ENCODE results near the gene MDH1. TPM values are rescaled to one million over a fixed set of nuclear protein-coding genes. Genes with fewer than 3 reads are reported as not detected.
A peak's percentile ranks its signal among the peaks of the same experiment; 100 is the strongest.
"Not testable (repeated sequence)": the region's sequence is repeated elsewhere in the genome, so short reads cannot be mapped to it uniquely, and the experiment has no call there.

The MDH1 gene
- total RNA-seq, 2 donors from 2014 or later = 89.3 to 95.7 TPM

DNA sequence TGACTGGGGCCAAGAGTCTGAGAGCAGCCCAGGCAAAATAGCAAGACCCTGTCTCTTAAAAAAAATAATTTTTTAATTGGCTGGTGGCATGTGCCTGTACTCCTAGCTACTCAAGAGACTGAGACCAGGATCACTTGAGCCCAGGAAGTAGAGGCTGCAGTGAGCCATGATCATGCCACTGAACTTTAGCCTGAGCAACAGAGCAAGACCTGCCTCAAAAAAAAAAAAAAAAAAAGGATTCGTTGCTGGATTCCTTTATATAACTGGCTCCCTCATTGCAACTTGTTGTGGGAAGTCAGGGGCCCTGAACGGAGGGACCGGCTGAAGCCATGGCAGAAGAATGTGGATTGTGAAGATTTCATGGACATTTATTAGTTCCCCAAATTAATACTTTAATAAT lies 15.7 kb upstream of the MDH1 start:
- H3K4me1 Mint-ChIP-seq; H3K27ac Mint-ChIP-seq; H3K36me3 Mint-ChIP-seq (ENCODE audit: low read depth): not testable (repeated sequence)

DNA sequence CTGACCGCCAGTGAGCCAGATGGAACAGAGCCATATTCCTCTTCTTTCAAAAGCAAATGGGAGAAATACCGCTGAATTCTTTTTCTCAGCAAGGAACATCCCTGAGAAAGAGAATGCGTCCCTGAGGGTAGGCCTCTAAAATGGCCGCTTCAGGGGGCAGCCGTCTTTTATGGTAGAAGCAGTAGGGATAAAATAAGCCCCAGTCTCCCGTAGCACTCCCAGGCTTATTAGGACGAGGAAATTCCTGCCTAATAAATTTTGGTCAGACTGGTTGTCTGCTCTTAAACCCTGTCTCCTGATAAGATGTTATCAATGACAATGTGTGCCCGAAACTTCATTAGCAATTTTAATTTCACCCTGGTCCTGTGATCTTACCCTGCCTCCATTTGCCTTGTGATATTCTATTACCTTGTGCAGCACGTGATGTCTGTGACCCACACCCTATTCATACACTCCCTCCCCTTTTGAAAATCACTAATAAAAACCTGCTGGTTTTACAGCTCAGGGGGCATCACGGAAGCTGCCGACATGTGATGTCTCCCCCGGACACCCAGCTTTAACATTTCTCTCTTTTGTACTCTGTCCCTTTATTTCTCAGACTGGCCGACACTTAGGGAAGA lies 14.9 kb upstream of the MDH1 start:
- DNase-seq; ATAC-seq; H3K27me3 Mint-ChIP-seq; H3K4me1 Mint-ChIP-seq; H3K27ac Mint-ChIP-seq; H3K9me3 ChIP-seq (ENCODE audit: control insufficient read depth, low read length, poor library complexity, severe bottlenecking); H3K4me3 Mint-ChIP-seq; H3K36me3 Mint-ChIP-seq (ENCODE audit: low read depth): not testable (repeated sequence)

More for the DNA sequence above, 15.7 kb upstream of the MDH1 start:
- not testable (repeated sequence) for ATAC-seq; H3K9me3 ChIP-seq (ENCODE audit: control insufficient read depth, low read length, poor library complexity, severe bottlenecking); H3K4me3 Mint-ChIP-seq; DNase-seq; H3K27me3 Mint-ChIP-seq

DNA sequence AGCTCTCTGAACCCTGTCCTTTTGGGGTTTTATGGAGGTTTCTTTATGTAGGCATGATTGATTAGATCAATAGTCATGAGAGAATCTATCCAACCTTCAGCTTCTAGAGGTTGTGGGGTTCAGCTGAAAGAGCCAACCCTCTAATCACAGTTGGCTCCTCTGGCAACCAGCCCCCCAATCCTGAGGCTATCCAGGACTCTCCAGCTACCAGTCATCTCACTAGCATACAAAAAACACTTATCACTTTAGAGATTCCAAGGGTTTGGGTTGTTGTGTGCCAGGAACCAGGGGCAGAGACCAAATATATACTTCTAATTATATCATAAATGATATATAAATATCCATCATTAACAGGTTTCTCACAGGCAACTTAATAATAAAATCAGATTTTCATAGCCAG lies 12.2 kb upstream of the MDH1 start:
- Mint-ChIP-seq H3K4me1 (peaks cover 14% of the 10 kb centered on the region), H3K4me3 (no peak overlapping the region), H3K27me3 (no peaks in the 10 kb centered on the region), H3K36me3 (ENCODE audit: low read depth) (peaks cover 3% of the 10 kb centered on the region), H3K27ac (no peak overlapping the region)
- no peaks in the 10 kb centered on the region for H3K9me3 ChIP-seq (ENCODE audit: control insufficient read depth, low read length, poor library complexity, severe bottlenecking)
- no peak for ATAC-seq
- DNase-seq = no peak

DNA sequence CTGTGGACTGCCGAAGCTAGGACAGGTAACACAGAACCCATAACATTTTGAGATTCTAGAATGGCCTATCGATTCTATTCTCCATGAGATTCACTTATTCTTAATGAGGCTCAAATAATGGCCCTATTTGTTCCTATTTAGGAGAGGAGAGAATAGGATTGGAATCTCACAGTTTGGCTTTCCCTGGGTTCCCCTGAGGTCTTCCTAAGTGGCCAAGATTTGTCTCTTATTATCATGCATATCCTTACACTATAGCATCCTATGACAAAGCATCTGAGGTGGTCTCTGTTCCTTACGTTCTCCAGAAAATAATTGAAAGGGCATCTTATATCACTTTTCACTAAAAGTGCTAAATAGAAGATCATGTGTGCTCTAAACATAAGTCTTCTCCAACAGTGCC lies 10.0 kb upstream of the MDH1 start:
- H3K36me3 Mint-ChIP-seq (ENCODE audit: low read depth) = peaks cover 3% of the 10 kb centered on the region
- H3K27me3 Mint-ChIP-seq = no peaks in the 10 kb centered on the region
- H3K9me3 ChIP-seq (ENCODE audit: control insufficient read depth, low read length, poor library complexity, severe bottlenecking) = no peaks in the 10 kb centered on the region
- H3K4me3 Mint-ChIP-seq = no peak overlapping the region
- no peak for DNase-seq
- peaks cover 19% of the 10 kb centered on the region for H3K4me1 Mint-ChIP-seq
- H3K27ac Mint-ChIP-seq = no peak overlapping the region
- no peak for ATAC-seq

DNA sequence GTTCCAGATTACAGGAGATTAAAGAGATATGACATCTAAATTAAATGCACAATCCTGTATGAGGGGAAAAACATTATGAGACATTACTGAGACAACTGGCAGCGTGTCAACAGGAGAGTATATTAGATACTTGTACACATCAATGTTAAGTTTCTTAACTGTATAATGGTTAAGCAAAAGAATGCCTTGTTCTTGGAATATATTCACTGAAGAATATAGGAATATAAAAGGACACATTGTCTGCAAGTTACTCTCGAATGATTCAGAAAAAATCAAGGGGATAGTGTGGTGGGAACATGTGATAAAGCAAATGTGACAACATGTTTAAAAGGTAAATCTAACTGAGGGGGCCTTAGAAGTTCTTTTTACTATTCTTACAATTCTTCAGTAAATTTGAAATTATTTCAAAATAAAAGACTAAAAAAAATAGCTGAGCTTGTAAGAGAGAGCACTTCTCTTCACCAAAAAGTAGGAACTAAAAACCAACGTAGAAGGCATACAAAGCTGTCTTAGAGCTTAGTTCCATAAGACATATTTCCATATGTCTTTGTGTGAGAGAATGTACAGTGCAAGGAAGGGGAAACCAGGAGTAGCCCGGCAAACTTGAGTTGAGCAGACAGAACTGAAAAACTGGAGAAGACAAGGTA lies 8.0 kb upstream of the MDH1 start:
- Mint-ChIP-seq H3K27me3 (no peaks in the 10 kb centered on the region), H3K36me3 (ENCODE audit: low read depth) (no peaks in the 10 kb centered on the region), H3K4me1 (peaks cover 19% of the 10 kb centered on the region), H3K4me3 (no peak overlapping the region), H3K27ac (no peak overlapping the region)
- ATAC-seq = no peak
- no peaks in the 10 kb centered on the region for H3K9me3 ChIP-seq (ENCODE audit: control insufficient read depth, low read length, poor library complexity, severe bottlenecking)
- no peak for DNase-seq

DNA sequence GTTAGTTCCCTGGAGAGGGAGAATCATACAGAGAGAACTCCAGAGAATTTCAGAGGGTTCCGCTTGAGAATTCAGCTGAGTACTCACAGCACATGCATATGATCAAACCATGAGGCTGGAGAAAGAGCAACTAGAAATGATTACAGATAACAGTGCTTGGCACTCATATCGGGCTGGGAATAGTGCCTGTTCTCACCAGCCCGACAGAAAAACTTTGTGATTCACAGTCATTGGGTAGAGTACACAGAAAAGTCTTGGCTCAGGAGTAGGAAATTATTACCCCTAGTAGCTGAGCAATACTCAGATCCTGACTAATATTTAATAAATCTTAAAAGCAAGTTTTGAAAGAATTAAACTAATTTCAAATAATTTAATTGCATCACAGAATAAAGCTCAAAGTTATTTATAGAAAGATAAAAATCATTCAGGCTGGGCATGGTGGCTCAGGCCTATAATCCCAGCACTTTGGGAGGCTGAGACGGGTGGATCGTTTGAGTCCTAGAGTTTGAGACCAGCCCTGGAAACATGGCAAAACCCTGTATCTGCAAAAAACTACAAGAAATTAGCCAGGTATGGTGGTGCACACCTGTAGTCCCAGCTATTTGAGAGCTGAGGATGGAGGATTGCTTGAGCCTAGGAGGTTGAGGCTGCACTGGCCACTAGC lies 7.3 kb upstream of the MDH1 start:
- H3K9me3 ChIP-seq (ENCODE audit: control insufficient read depth, low read length, poor library complexity, severe bottlenecking) = no peaks in the 10 kb centered on the region

DNA sequence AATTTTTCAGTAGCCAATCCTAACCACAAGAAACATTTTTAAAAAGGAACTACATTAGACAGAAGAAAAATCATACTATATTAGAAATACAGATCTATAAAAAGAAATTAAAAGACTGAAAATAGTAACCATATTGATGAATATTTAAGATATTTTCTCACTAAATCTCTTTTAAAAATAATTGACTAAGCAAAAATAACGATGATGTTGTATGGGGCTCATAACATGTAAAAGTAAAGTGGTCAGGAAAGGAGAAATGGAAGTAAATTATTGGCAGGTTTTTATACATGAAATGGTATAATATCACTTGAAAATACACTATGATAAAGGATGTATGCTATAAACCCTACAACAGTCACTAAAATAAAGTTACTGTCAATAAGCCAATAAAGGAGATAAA lies 5.9 kb upstream of the MDH1 start:
- Mint-ChIP-seq H3K4me3 (no peak overlapping the region), H3K27me3 (no peaks in the 10 kb centered on the region), H3K27ac (no peak overlapping the region), H3K36me3 (ENCODE audit: low read depth) (no peaks in the 10 kb centered on the region), H3K4me1 (peaks cover 31% of the 10 kb centered on the region)
- ATAC-seq = no peak
- no peaks in the 10 kb centered on the region for H3K9me3 ChIP-seq (ENCODE audit: control insufficient read depth, low read length, poor library complexity, severe bottlenecking)
- DNase-seq = no peak

More for the DNA sequence above, 7.3 kb upstream of the MDH1 start:
- H3K27me3 Mint-ChIP-seq = no peaks in the 10 kb centered on the region
- DNase-seq (no peak), ATAC-seq (no peak)
- no peaks in the 10 kb centered on the region for H3K36me3 Mint-ChIP-seq (ENCODE audit: low read depth)
- no peak overlapping the region for H3K27ac Mint-ChIP-seq
- H3K4me3 Mint-ChIP-seq = no peak overlapping the region
- peaks cover 19% of the 10 kb centered on the region for H3K4me1 Mint-ChIP-seq

DNA sequence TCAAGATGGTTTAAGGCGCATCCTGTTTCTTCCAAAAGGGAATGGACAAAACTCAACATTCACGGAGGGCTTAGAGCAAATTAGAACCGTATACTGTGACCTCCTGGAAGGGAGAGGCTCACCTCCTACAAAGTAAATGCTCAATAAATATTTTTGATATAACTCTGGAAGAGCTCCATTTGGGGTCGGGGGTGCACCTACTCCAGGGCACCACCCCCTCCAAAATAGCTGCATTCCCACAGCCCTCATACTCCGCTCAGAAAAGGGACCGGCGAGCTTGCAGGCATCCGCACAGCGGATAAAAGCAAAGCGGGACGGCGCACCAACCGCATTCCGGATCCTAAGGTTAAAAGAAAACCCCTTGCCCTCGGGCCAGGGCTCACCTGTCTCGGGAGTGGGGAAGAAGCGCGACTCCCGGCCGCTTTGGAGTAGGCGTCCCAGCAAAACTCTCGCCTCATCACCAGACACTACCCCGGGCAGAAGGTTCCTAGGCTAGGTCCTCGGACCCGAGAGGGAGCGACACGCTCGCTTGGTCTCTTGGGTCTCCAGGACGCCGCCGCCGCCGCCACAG lies 864 bp upstream of the MDH1 start:
- Mint-ChIP-seq H3K27ac (peak overlapping the region; percentile 96), H3K4me3 (peak overlapping the region; percentile 97), H3K27me3 (no peaks in the 10 kb centered on the region)

DNA sequence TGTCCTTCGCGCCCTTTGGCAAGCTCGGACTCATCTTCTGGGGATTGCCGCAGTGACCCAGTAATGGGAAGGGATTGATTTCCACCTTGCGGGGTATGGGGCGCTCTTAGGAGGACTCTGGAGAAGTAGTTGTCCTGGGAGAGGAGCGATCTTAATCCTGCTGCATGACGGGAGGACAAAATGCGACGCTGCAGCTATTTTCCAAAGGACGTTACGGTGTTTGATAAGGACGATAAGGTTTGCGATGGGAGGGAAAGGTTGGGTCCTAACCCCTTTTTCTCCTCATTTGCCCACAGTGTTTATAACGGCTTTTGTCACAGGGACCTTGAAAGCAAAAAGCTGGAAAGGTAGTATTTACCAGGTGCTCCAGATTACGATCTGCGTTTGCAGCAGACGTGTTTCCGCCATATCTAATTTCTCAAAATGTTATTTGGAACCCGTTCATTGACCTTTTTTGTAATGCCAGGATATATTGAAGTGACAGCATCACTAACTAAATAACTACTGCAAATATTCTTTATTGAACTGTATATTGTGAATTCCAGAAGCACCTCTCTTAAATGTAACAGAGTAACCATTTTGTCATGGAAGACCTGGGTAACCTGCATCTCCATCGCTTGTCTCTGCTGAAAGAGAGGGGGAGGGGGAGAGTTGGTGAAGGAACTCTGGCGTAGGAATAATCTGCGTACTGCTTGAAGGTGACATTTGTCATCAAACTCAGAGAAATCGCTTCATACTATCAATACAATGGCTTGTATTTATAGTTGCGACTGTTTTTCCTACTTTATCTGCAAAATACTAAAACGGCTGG lies 590 bp downstream of the MDH1 start:
- DNase-seq (no peak), ATAC-seq (no peak)
- H3K4me1 Mint-ChIP-seq = peaks cover 34% of the 10 kb centered on the region
- no peaks in the 10 kb centered on the region for H3K9me3 ChIP-seq (ENCODE audit: control insufficient read depth, low read length, poor library complexity, severe bottlenecking)
- no peaks in the 10 kb centered on the region for H3K36me3 Mint-ChIP-seq (ENCODE audit: low read depth)
- peak overlapping the region; percentile 96 for H3K27ac Mint-ChIP-seq
- peak overlapping the region; percentile 97 for H3K4me3 Mint-ChIP-seq
- H3K27me3 Mint-ChIP-seq = no peaks in the 10 kb centered on the region

More for the DNA sequence above, 864 bp upstream of the MDH1 start:
- ATAC-seq = no peak
- Mint-ChIP-seq H3K36me3 (ENCODE audit: low read depth) (no peaks in the 10 kb centered on the region), H3K4me1 (peaks cover 33% of the 10 kb centered on the region)
- no peaks in the 10 kb centered on the region for H3K9me3 ChIP-seq (ENCODE audit: control insufficient read depth, low read length, poor library complexity, severe bottlenecking)
- no peak for DNase-seq

DNA sequence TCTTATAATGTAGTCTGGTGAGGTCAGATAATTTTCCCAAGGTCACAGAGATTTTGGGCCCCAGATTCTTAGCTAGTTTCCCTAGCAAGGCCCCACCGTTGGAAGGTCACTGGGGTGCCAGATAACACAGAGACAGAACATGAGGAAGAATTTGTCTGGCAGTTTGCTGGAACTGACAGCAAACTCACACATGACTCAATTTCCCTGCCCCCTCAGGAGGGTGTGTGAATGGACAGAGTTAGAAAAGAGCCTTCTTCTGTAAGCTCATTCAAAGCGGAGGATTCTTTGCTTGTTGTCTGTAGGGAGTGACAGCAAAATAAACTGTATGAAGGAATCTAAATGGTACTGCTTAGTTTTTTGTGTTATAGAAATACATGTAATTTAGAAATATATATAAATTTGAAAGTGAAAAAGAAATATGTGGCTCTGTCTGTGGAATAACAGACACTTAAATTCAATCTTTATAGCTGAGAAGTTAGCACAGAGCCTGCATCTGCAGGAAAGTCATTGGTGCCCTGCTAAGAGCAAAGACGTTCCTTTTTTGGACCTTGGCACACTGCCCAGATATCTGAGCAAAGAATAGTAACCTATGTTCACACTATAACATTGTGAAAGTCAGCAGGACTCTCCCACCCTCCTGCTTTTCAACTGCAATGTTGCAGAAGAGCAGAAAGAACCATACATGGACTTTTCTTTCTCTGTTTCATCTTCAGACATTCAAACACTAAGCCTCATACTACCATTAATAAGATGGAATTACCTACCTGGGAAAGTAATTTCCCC lies 2.1 kb downstream of the MDH1 start:
- no peaks in the 10 kb centered on the region for H3K9me3 ChIP-seq (ENCODE audit: control insufficient read depth, low read length, poor library complexity, severe bottlenecking)
- no peaks in the 10 kb centered on the region for H3K27me3 Mint-ChIP-seq
- H3K4me3 Mint-ChIP-seq = no peak overlapping the region
- ATAC-seq = no peak
- no peaks in the 10 kb centered on the region for H3K36me3 Mint-ChIP-seq (ENCODE audit: low read depth)
- peak overlapping the region; percentile 96 for H3K27ac Mint-ChIP-seq
- DNase-seq = no peak
- peaks cover 39% of the 10 kb centered on the region for H3K4me1 Mint-ChIP-seq

DNA sequence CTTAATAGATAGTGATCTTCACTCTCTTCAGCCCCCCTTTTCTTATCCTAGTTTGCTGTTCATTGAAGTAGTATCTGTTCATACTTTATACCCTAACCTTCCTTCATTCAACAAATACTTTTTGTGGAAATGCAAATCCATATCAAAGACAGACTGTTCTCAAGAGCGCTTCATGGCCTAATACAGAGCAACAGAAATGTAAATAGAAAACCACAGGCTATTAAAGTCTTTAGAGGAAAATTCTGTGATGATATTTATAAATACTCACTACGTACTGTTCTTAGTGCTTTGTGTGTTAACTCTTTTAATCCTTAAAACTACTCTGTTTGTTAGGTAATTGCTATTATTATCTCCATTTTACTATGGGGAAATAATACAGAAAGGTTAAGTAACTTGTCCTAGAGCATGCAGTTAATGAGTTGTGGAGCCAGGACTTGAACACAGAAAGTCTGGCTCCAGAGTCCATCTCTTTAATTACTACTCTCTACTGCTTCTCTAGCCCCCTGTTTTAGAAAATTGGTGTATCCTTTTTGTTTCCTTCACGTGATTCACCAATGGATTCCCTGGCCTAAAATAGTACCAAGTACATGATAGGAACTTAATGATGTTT lies 2.9 kb downstream of the MDH1 start:
- H3K9me3 ChIP-seq (ENCODE audit: control insufficient read depth, low read length, poor library complexity, severe bottlenecking) = no peaks in the 10 kb centered on the region
- DNase-seq (no peak), ATAC-seq (no peak)
- no peaks in the 10 kb centered on the region for H3K27me3 Mint-ChIP-seq
- peaks cover 2% of the 10 kb centered on the region for H3K36me3 Mint-ChIP-seq (ENCODE audit: low read depth)
- H3K27ac Mint-ChIP-seq = no peak overlapping the region
- no peak overlapping the region for H3K4me3 Mint-ChIP-seq
- peaks cover 38% of the 10 kb centered on the region for H3K4me1 Mint-ChIP-seq

DNA sequence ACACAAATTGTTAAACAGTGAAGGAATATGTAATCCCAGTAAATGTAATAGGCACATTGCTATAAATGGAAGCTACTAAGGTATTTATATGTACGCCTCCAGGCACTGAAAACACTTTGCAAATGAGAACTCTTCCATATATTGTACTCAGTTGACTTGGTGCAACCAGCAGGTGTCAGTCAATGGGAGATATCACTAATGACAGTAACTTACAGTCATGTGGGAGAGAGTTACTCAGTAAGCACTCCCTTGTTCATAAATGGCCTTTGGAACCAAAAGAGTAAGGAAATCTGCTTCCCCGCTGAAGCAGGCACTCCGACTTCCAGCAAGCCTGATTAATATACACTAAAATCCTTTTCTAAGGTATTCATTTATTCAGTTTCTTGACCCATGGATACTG lies 5.9 kb downstream of the MDH1 start:
- DNase-seq = no peak
- Mint-ChIP-seq H3K27ac (peak overlapping the region; percentile 14), H3K4me1 (peaks cover 17% of the 10 kb centered on the region), H3K36me3 (ENCODE audit: low read depth) (peaks cover 2% of the 10 kb centered on the region), H3K4me3 (no peak overlapping the region), H3K27me3 (no peaks in the 10 kb centered on the region)
- no peaks in the 10 kb centered on the region for H3K9me3 ChIP-seq (ENCODE audit: control insufficient read depth, low read length, poor library complexity, severe bottlenecking)
- no peak for ATAC-seq

Measured in T-helper 17 cell (primary cell).